H54 (cell line): ENCODE data around the gene TMF1.

Source experiments
- DNase-seq: peaks from one replicate; pipeline ENCODE4 v3.0.0; 2011; ENCODE audit warnings: low spot score, mixed read lengths; ENCODE audit not compliant: insufficient read length
- FAIRE-seq: peaks from 3 replicates; lab custom pipeline; 2011; peaks lifted over from hg19 to GRCh38; lab: Jason Lieb, UNC
- POLR2A ChIP-seq: IDR thresholded peaks from 2 replicates; pipeline ENCODE4 v1.6.1; 2011; ENCODE audit warnings: low read depth, mild to moderate bottlenecking, low read length

The TMF1 gene

GRCh38 chr3:69085168-69085832 is 33.2 kb upstream of the TMF1 start:
- DNase-seq (no peak), FAIRE-seq (no peak)
- no peak for TF ChIP-seq POLR2A

GRCh38 chr3:69084326-69085167 is 32.4 kb upstream of the TMF1 start, which contains the start of gene ARL6IP5:
ARL6IP5 (plus strand) TSS chr3:69084937; CDS start chr3:69085048, 111 bp downstream.
- DNase-seq (peak; percentile 38), FAIRE-seq (peak; percentile 83)
- TF ChIP-seq POLR2A = no peak

- FAIRE-seq = no peak
- TF ChIP-seq POLR2A = no peak
- no peak for DNase-seq
Measured at GRCh38 chr3:69082805-69083204, 30.7 kb upstream of the TMF1 start.

GRCh38 chr3:69082361-69082760 is 30.2 kb upstream of the TMF1 start:
- no peak for FAIRE-seq
- DNase-seq = no peak
- TF ChIP-seq POLR2A = no peak

GRCh38 chr3:69081583-69082262 is 29.6 kb upstream of the TMF1 start:
- no peak for TF ChIP-seq POLR2A
- FAIRE-seq = no peak
- no peak for DNase-seq

DNA sequence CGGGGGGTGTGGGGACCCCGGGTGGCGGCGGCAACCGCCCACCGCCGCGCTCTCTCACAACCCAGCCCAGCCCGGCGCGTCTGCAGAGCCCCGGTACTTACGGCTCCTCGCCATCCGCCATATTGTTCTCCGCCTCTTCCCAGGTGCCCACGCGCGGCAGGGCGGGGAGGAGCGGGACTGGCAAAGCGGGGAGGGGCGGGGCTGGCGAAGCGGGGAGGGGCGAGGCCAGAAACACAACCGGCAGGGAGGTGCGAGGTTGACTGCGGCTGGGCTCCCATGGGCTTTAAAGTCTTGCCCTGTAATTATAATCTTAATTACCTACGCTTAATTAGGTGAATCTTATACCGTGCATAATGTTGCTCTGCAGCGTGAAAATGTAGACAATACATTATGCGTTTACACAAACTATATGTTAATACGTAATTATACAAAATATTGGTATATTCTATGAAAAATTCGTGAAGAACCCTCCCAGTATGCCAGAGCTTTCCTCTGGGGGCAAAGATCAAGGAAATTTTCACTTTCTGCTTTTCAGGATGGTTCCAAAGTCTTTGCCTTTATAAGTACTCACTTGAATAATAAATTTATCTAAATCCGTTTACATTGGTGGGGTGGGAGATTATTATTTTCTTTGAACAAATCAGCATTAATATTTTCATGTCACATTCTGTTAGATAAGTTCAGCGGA is 28.2 kb upstream of the TMF1 start, which contains the start of gene UBA3:
UBA3 (minus strand) TSS at position 133 of the 688 bp plus-strand sequence; CDS start at position 121, 12 bp downstream.
- DNase-seq (peak; percentile 78), FAIRE-seq (no peak)
- peak; percentile 91 for TF ChIP-seq POLR2A

GRCh38 chr3:69079269-69080159 is 27.4 kb upstream of the TMF1 start:
- no peak for DNase-seq
- peak; percentile 61 for FAIRE-seq
- TF ChIP-seq POLR2A = no peak

- no peak for FAIRE-seq
- DNase-seq = no peak
- TF ChIP-seq POLR2A = no peak
Measured at GRCh38 chr3:69072928-69073327, 20.8 kb upstream of the TMF1 start.

GRCh38 chr3:69066121-69066520 is 14.0 kb upstream of the TMF1 start:
- no peak for FAIRE-seq
- no peak for DNase-seq
- TF ChIP-seq POLR2A = no peak

DNA sequence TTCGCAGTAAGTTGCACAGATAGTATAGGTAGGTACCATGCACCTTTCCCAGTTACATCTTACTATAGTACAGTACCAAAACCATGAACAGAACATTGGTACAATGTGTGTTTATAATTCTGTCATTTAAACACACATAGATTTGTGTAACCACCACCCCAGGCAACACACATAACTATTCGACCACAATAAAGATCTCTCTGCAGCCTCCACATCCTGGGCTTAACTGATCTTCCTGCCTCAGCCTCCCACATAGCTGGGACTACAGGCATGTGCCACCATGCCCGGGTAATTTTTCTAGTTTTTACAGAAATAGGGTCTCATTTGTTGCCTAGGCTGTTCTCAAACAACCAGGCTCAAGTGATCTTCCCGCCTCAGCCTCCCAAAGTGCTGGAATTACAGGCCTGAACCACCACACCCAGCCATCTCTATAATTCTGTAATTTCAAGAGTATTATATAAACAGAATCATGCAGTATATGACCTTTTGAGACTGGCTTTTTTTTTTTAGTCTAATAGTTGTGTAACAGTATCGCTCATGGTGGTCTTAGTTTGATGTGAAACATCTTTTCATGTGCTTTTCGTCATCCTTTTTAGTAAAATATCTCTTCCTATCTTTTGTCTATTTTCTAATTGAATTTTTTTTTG is 13.3 kb upstream of the TMF1 start:
- no peak for FAIRE-seq
- TF ChIP-seq POLR2A = no peak

DNA sequence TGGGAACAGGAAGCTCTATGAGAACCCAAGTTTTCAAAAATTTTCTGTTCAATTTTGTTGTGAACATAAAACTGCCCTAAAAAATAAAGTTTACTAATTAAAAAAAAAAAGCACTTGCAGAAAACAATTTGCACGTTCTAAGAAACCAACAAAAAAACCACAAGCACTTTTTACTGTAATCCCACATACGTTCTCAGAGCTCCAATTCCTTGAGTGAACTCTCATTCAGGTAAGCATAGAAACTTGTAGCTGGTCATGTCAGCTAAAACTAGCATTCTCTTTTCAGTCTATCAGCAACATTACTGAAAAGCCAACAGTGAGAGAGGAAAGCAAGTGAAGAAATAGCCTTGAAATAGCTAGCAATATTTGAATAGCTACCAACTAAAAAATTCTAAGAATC is 11.5 kb upstream of the TMF1 start:
- FAIRE-seq (no peak), DNase-seq (no peak)

More for the DNA sequence above, 13.3 kb upstream of the TMF1 start:
- DNase-seq = no peak

DNA sequence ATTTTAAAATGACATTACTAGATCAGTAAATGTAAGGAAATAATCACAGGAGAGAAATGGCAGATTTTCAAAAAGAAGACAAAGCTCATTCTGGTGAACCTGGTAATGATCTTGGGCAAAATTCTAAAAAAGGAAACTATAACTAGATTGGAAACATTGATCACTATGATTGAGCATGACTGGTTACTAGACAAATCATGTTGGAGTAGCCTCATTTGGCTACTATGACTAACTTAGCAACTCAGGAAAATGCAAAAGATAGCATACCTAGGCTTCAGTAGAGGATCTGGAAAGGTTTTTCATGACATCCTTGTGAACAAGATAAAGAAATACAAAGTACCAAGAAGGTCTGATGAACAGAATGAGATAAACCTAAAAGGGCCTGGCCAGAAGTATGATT is 7.6 kb upstream of the TMF1 start:
- DNase-seq (no peak), FAIRE-seq (no peak)
- TF ChIP-seq POLR2A = no peak

More for the DNA sequence above, 11.5 kb upstream of the TMF1 start:
- TF ChIP-seq POLR2A = no peak
